NCI-H1048 (cell line): Measurements from ENCODE around the gene KDM4B.

Source experiments
- DNase-seq: peaks from one replicate; lab custom pipeline; 2025; lab: John Stamatoyannopoulos, UW

KDM4B gene

DNA sequence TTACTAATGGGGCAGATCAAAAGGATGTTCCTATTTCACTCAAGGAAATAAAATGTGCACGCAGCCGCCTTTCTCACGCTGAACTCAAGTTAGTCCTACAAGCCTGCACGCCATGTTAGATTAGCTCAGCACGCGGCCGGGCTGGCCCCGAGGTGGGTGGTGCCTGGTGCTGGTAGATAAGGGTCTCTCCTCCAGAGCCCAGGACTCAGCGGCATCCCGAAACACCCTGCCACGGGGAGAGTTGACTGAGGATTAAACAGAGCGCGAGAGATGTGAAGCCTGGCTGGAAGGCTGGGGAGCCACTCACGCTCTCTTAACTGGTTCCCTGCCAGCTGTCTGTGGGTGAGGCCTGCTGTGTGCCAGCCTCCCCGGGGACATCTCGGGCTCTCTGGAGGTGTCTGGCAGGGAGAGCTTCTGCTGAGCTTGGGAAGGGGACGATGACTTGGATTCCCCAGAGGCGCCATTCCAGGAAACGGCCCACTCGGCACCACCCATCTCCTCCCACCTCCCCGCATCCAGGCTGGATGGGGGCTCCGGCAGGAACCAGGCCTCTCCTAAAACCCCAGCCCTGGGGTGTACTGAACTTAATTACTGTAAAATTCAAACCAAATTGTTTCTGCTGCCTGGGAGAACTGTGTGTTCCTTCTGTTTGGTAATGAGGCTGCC lies 122.2 kb downstream of the KDM4B start:
- no peak for DNase-seq

DNA sequence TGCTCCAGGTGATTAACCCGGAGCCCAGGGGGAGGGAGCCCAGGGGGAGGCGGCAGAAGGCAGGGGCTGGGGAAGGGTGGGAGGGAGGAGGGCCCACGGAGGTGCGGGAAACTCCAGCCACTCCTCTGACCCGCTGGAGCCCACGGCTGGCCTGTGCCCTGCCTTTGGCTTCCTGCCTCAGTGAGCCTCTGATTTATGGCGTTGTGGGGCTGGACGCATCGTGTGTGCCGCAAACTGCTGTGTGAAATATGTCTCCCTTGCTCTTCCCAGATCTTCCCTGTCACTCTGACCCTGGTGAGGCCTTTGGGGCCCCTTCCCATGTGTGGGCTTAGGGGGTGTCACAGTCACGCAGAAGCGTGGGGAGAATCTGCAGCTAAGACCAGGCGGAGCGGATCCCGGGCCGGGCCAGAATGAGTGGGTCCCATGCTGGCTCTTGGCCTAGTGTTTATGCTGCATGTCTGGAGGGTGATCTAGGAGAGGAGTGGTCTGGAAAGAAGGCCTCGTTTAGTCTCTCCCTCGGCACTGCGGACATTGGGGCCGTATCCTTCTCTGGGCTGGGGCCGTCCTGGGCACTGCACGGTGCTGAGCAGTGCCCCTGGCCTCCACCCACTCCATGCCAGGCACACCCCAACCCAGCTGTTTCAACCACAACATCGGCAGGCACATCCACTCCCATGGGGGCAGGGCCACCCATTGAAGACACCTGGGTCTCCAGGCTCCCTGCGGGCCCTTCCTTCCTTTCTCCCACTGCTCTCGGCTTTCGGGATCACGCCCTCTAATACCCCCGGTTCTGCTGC lies 123.0 kb downstream of the KDM4B start:
- DNase-seq = no peak

DNA sequence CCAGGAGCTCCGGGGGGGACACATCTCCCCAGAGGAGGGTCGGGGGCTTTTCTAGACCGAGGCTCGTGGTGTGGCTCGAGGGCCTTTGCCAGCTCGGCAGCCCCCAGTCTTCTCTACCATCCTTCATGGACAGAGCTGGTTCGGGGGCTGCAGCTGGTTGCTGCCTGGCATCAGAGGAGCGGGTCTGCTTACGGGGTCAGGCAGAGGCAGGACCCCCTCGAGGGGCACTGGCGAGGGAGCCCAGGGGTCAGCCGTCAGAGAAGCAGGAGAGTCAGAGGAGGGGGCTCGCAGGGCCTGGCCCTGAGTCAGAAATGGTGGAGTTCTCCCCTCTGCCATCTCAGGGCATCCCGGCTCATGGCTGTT lies 123.5 kb downstream of the KDM4B start:
- no peak for DNase-seq

DNA sequence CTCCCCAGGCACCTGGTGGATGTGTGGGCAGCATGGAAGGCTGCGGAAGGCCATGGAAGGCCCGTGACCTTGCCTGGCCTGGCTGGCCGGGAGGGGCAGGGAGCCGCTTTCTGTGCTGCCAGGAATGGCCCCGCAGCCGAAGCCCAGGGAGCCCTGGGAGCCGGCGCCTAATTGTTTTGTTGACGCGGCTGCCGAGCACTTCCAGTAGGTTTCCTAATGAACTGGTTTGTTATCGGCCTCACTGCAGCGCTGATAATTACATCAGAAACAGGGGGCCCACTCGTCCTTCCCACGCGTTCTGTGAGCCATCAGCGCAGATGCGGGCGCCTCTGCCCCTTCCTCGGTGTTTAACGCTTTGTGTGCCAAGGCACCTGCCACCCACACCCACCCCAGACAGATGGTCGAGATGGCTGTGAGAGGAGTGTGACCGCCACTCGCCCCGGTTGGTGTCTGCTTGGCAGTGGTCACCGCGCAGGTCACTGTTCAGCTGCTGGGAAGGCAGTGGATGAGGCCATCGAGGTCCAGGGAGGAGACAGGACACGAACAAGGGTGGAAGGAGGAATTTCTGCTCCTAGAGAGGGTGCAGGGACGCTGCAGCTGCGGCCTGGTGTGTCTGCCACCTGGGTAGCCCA lies 124.5 kb downstream of the KDM4B start:
- DNase-seq = no peak

DNA sequence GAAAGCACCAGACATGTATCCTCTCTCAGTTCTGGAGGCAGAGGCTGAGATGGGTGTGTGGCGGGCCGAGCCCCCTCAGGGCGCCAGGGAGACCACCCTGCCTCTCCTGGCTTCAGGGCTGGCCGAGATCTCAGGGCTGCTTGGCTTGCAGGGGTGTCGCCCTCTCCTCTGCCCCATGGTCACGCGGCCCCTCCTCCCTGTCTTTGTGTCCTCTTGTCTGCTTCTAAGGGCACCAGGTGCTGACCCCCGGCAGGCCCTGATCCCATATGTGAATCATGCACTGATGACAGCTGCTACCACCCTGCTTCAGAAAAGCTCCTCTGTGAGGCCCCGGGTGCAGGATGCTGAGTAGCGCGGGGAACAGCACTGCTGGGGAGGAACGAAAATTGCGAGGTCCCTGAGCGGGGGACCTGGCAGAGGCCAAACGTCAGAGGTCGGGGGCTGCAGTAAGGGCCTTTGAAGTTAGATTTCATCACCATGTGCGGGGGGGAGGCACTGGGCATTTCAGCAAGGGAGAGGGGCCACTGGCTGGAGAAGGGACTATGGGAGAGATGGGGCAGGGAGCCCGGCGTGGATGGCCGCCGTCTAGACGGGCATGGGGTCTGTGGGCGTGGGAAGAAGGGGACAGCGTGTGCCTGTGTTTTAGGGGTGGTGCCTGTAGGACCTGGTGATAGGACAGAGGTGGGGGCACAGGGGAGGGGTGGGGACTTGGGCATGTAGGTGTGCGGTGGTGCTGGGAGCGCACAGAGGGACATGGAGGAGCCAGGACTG lies 125.2 kb downstream of the KDM4B start:
- no peak for DNase-seq

DNA sequence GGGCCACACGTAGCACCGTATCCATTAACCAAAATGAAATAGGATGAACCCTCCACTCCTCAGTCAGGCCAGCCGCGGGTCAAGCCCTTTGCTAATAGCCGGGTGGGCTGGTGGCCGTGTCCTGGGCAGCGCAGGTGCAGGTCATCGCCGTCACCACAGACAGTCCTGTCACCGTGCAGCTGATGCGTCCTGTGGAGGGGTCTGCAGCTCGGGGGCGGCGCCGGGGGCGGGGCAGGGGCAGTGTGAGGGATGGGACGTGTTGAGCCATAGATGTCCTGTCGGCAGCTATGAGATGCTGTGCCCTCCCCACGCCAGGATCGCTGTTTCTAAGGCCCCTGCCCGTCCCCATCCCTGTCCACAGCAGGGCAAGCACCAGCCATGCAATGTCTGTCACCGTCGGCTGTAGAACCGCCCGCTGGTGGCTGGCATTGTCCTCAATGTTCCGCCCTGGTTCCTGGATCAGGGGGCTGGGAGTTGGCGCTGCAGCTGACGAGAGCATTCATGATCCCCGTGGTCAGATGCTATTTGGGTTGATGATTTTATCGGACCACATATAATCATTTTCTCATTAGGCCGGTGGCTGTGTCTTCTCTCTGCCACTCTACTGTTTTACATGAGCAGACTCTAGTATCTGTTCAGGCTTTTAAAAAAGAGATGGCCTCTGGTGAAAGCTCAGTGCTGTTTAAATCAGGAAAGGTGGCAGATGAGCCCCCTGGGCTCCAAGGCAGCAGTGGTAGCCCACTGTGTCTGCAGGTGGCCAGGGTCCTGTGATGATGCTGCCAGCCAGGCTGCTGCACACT lies 126.1 kb downstream of the KDM4B start:
- no peak for DNase-seq

DNA sequence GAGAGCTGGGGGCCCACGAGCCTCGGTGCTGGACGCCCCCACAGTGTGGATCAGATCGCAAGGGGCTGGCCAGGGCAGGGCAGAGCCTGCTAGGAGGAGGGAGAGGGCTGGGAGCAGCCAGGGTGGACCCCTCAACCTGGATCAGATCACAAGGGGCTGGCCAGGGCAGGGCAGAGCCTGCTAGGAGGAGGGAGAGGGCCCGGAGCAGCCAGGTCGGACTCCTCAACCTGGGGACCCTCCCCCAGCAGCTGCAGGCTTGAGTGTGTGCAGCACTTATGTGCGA lies 126.6 kb downstream of the KDM4B start:
- DNase-seq = no peak

DNA sequence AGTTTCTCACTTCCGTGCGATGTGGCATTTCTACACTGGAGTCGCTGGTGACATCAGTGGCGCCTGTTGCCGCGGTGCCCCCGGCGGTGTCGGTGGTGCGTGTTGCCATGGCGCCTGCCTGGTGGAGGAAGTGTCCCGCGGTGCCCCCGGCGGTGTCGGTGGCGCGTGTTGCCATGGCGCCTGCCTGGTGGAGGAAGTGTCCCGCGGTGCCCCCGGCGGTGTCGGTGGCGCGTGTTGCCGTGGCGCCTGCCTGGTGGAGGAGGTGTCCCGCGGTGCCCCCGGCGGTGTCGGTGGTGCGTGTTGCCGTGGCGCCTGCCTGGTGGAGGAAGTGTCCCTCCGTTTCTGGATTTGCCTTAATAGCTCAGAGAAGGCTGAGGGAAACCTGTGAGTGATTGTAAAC lies 127.6 kb downstream of the KDM4B start:
- no peak for DNase-seq

DNA sequence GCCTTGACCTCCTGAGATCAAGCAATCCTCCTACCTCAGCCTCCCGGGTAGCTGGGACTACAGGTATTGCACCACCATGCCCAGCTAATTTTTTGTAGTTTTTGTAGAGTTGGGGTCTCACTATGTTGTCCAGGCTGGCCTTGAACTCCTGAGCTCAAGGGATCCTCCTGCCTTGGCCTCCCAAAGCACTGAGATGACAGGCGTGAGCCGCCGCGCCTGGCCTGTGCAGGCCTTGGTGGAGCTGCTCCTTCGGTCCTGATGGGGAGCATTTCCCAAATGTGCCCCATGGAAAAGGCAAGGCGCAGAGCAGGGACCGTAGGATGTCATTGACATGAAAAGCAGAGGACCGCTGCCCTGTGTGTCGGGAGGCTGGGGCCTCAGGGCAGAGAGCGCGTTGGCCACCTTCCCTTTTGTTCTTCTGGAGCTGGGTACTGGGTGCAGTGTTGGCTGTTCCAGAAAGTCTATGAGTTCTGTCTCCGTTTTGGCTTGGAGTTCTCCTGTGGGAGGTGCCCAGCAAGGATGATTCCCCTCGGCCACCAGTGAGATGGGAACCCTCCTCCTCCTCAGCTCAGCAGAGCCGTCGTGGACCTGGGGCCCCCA lies 128.5 kb downstream of the KDM4B start:
- no peak for DNase-seq

DNA sequence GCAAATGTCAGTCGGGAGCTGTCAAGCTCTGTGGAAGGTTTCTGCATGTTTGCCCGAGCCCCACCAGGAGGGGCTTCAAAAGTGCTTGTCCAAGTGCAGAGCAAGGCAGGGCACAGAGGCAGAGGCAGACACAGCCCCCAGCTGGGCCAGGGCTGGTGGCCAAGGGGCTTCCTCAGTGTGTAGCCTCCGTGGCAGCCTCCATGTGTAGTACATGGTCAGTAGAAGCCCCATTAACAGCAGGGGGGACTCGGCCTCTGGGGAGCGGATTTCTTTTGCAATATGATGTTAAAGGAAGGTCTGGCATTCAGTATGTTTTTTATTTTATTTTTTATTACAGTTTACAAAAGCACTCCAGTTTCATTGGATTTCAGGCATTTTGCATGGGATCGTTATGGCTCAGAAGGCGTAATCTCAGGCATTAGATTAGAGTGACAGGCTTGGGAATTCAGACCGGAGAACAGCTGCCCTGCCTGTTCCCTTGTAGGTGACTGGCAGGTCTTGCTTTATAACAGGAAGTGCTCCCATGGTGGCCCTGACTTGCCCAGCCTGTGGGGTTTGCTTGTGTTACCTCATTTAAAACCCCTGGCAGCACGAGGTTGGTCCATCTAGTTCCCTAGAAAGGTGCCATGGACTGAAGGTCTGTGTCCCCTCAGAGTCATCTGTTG lies 129.2 kb downstream of the KDM4B start:
- DNase-seq = no peak

DNA sequence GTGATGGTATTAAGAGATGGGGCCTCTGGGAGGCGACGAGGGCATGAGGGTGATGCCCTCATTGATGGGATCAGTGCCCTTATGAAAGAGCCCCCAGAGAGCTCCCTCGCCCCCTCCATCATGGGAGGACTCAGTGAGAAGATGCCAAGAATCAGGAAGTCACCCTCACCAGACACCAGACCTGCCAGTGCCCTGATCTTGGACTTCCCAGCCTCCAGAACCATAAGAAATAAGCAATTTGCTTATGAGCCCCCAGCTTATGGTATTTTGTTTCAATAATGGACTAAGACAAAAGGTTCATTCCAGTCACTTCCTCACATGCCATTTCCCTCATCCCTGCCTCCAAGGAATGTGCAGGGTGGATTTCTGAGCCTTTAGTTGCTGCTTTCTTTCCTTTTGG lies 129.7 kb downstream of the KDM4B start:
- DNase-seq = no peak

DNA sequence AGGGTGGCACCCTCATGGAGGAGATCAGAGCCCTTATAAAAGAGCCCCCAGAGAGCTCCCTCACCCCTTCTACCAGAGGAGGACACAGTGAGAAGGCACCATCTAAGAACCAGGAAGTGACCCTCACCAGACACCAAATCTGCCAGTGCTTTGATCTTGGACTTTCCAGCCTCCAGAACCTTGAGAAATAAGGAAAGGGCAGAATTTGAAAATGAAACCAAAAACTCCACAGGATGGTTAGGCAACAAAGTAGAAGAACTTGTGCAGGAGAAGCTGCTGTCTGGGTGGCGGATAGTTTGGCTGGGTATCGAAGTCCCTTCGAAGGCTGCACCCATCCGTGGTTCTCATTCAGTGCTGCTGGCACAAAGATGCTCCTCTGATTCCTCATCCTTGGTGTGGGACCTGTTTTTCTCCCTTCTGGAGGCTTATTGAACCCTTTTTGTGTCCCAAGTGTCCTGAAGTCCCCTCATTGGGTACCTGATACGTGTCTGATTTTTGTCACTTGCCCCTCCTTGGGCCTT lies 130.8 kb downstream of the KDM4B start:
- no peak for DNase-seq

DNA sequence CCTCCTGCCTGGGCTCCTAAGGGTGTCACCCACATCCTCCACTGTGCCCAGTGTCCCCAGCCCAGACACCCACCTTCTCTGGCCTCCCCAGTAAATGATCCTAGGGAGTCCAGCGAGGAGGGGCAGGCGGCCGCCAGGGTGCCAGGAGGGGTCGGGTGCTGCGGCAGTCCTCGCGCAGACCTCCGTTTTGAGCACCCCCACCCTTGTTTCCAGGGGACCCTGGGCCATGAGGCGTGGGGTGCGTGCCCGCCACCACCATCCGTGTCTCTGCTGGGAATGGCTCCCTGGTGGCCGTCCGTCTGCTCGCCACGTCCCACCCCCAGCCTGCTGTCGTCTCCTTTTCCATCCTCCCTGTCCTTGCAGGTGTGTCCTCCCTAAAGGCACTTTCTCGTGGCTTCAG lies 133.0 kb downstream of the KDM4B start:
- DNase-seq = no peak

DNA sequence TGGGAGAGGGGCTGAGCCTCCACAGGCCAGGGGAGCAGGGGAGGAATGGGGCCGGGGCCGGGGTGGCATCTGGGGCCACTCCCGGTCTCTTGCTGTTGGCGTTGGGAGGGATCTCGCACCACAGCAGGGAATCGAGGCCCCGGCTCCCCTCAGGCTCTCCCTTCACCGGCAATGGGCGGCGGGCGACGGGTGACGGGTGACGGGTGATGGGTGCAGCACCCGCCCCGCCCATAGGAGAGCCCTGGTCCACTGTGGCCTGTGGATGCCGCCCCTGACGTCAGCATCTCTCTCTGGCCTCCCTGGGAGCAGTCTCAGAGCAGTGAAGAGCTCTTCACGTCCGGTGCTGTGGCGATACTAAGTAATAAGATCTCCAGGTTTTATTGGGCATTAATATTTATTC lies 133.6 kb downstream of the KDM4B start:
- no peak for DNase-seq

DNA sequence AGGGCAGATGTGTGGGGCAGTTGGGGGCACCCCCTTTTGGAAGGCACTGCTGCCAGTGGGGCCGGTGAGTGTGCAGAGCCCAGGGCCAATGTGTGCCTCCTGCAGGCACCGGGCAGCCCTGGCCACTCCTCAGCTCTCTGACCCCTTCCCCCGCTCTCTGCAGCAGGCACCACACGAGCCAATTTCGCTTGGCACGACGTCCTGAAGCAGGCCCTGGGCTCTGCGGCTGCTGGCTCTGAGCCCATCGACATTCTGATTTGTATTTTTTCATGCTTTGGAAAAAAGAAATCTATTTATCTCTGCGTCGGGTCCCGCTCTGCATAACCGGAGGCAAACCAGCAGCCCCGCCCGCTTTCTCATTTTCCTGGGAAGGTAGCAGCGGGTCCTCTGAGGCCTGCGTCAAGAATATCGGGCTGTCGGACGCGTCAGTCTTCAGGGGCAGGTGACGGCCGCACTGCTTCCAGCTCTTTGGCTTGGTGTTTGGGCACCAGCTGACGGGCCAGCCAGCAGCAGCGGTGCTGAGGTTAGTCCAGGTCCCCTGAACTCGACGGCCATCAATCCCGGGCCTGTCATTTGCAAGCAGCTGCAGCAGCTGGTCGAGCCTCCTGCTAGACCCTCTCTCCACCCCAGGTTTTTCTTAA lies 134.3 kb downstream of the KDM4B start:
- peak; percentile 67 for DNase-seq

DNA sequence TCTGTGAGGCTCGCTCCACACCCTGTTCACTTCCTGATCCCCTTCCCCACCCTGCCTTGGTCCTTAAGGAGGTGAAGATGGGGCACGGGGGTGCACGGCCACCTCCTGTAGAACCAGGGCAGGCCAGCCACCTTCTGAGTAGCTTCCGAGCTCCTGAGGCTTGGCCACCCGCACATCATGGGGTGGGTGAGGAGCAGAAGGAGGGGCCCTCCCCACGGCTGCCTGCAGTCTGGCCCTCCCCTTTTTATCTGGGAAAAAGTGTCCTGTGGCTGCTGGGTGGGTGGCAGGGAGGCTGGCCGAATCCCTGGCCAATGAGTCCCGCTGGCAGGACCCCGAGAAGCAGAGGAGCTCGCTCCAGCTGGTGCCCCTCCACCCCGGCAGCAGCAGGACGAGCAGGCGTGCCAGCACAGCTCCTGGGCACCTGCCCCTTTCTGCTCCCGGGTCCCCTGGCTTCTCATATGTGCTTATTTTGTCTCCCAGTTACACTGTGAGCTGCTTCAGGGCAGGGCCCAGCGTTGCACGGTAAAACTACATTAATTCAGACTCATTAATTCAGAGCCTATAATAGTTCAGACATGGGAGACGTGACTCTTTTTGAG lies 135.0 kb downstream of the KDM4B start:
- DNase-seq = no peak

DNA sequence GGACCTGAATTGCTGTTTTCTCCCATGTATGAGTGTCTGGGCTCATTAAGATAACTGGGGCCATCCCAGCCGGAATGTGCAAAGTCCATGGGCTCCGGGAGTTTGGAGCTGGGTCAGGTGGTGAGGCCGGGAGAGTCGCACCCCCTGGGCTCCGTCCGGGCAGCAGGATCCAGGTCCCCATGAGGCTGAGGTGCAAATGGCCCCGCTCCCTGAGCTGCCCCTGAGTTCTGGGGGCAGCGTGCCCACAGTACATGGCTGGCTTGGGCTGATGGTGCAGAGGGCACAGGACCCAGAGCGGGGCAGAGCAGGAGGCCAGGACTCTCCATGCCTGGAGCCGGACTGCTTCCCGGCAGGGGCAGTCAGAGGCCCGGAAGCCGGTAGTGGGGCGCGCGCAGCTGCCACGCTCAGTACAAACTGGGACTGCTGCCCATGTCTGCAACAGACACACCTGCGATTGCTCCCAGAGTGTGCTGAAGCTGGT lies 136.0 kb downstream of the KDM4B start:
- no peak for DNase-seq

DNA sequence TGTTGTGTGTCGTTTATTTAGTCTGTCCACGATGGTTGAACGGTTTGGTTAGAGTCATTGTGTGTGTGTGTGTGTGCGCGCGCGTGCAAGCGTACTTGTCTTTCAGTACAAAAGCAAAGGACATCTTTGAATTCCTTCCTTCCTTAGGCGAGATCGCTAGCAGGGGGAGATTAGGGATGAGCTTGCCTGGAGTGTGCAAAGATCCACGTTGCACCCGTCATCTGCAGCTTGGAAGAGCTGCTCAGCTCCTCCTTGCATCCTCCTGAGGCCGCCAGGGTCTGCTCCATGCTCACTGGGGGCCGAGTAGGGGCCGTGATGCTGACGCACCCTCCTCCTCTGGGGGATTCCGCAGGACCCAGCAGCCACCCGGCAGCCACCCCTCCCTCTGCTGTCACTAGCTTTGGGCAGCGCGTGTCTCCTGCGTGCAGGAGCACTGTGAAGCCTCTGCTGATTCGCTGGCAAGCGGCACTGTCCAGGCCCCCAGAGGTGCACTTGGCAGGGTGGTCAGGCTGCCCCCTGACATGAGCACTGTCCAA lies 137.3 kb downstream of the KDM4B start:
- DNase-seq = no peak

DNA sequence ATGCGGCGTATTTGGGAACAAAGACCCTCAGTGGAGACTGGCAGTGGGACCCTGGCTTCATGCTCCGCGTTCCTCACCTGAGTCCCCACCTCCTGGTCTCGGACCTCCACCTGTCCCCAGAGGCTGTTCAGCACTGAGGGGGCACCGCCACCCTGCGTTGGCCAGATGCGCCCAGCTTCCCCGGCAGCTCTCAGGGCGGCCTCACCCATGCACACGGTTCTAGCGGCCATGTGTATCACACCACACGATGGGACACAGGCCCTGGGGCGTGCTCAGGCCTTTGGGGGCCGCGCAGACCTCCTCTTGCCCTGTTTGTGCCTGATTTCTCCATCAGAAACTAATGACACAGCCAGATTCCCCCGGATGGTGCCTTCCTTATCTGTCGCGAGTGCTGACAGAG lies 138.1 kb downstream of the KDM4B start:
- no peak for DNase-seq
